HL-60/S4 treated with phorbol 12-myristate 13-acetate at 8.2 ng/mL for 4 days and 3 days (cell line): Measurements from ENCODE around the gene SAMD1.

Source experiments
- in situ Hi-C: fragments of 300-500 bp; cut with MboI; formaldehyde crosslinking; loops from 2 replicates; pipeline ENCODE4 v1.15.0; 2022; ENCODE audit warnings: low sequenced_read_pairs

Gene SAMD1

DNA sequence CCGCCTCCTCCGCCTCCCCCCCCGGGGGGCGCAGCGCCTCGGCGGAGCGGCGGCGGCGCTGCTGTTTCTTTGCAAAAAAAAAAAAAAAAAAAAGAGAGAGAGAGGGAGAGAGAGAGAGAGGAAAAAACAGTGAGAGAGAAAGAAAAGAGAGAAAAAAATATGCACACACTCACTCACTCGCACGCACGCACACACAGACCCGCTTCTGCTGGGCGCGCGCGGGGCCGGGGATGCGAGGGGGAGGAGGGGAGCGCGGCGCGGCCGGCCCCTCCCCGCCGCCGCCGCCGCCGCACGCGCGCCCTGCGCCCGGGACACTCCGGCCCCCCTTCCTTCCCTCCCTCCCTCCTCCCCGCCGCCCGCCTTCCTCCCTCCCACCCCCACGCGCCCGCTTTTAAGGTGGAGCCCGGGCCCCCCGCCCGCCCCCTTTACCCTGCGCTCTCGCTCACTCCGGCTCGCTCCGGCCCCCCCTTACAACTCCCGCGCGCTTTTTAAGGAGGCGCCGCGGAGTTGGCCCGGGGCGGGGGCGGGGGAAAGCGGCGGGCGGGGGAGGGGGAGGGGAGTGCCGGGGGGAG is at the start of gene SAMD1:
TSS of gene SAMD1 (minus strand) at position 243 of the 572 bp plus-strand sequence.
- in situ Hi-C loops, result no loop called here

DNA sequence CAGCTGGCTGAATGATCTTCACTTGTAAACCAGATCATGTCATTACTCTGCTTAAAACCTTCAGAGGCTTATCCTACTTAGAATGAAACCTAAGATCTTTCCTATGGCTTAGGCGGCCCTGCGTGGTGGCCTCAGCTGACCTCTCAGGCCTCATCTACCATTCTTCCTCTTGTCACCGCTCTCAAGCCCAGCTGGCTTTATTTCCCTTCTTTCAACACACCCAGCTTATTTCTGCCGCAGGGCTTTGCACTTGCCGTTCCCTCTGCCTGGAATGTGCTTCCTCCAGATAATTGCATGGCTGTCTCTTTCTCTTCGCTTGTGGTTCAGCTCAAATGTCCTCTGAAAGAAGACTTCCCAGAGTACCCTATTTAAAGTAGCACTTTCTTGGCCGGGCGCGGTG is 49.4 kb upstream of the SAMD1 start:
- in situ Hi-C loops, result no loop called here

DNA sequence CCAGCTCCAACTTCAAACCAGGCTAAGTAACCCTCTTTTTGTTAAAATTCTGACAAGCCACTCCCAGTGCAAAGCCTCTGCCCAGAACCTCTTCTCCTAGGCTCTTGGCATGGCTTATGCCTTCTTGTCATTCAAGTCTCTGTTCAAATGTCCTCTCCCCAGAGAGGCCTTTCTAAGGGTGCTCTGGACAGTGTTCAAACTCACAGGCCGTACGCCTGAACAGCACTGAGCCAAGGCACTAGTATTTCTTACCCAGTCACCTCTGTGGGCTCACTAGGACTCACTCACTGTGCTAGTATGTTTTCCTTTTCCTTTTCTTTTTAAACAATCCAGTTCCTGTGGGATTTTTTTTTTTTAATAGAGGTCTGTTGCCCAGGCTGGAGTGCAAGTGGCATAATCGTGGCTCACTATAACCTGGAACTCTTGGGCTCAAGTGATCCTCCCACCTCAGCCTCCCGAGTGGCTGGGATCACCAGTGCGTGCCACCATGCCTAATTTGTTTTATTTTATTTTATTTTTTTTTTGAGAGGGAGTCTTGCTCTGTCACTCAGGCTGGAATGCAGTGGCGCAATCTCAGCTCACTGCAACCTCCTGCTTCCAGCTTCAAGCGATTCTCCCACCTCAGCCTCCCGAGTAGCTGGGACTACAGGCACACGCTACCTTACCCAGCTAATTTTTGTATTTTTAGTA is 48.2 kb upstream of the SAMD1 start:
- in situ Hi-C loops, result no loop called here

DNA sequence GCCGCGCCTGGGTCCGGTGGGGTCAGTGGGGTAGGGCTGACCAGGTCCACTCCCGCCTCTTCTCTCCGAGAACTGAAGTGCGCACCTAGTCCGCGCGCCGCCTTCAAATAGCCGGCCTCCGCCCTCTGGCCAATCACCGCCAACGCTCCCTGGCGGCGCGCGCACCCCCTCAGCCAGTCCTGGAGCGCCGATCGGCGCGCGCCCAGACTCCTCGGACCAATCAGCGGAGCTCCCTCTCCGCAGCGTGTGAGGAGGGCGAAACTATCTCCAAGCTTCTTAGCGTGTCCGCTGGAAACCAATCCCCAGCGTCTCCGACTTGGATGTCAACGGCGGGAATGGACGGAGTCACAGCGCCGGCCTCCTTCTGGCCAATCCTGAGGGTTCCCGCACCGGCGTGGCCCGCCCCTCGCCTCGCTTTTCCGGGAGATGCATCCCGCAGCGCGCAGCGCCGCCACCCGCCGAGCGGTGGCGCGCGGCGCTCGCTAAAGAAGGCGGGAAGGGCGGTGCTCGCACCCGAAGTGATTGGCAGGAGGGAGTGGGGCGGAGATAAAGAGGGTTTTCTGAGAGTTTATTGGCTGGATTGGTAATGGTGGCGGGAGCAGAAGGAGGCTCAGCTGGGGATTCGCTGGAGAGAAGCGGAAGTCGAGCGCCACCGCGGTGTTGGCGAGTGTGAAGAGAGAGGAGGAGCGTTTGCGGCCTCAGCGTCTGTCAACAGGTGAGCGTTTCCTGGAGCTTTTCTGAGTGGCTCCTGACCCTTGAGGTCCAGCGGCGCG is 46.1 kb upstream of the SAMD1 start, which contains the start of gene ASF1B:
TSS of gene ASF1B (minus strand) at position 81 of the 773 bp plus-strand sequence. CDS start 133 bp downstream, outside the sequence.
- in situ Hi-C loops, result no loop called here

DNA sequence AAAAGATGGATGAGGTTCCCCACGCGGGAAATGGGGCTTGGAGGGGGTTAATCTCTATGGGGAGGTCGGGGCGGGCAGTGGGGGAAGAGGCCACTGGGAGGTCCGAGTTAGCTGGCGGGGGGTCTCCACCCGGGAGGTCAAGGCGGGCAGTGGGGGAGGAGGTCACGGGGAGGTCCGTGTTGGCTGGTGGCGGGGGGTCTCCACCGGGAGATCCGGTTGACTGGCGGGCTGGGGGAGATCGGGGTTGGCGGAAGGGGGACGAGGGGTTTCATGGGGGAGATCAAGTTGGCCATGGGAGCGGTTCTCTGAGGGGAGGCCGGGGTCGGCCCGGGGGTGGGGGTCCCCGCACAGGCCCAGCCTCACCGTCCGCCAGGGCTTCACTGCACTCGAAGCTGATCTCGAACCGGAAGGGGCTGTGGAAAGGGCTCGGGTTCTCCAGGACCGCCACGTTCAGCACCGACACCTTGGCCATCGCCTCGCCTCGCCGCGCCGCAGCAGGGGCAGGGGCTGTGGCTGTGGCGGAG is 45.5 kb upstream of the SAMD1 start:
- in situ Hi-C loops, result no loop called here

DNA sequence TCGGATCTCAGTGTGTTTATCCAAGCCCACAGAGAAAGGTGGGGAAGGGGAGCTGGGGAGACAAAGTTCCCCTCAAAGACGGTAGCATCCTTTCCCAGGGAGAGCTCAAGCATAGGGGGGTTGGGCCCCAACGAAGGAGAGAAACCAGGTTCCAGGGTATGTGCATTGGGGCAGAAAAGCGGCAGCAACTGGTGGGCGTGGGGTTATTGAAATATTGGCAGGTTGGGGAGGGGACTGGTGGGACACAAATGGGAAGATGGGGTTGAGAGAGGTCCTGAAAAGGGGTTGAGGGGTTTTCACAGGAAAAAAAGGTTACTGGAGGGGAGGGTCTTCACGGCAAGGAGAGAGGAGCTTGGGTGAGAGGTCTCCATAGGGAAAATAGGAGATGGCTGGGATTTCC is 44.8 kb upstream of the SAMD1 start:
- in situ Hi-C loops, result no loop called here

DNA sequence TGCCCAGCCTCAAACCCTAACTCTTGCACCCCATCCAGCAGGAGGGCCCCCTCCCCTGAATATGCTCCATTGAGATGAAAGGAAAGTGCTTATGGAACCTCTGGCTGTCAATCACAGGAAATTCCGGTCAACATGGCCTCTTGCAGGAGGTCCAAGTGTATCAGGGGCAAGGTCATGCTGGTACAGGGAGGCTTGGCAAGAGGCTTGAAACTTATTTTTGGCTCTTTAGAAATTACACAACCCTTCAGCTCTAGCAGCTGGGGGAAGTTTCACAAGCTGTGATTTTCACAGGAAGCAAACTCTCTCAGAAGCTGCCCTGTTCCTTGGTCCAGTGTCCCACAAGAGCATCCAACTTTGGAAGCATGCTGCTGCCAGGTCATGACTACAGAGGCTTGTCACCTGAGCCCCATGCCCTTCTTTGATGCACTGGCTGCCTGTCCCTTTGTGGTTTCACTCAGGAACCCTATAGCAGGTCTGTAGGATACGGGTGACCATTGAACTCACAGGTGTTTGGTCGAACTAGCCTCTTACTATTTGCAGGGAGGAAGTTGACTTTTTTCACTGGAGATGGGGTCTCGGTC is 37.5 kb upstream of the SAMD1 start:
- in situ Hi-C loops, result no loop called here

DNA sequence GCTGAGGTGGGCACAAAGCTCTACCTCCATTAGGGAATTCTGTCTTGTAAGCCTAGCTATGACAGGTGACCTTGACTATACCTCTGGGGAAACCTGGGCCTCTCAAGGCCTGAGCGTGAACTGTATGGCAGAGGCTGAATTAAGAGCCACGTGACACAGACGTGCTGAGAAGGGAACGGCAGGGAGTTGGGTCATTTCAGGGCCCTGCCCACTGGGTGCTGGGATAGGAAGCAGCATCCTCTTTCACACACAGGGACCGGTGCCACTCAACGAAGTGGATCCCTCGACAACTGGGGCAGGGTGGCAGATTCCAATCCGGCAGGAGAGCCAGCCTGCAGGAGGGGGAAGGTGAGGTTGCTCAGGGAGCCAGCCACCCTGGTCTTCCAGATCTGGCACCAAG is 36.6 kb upstream of the SAMD1 start:
- in situ Hi-C loops, result no loop called here

DNA sequence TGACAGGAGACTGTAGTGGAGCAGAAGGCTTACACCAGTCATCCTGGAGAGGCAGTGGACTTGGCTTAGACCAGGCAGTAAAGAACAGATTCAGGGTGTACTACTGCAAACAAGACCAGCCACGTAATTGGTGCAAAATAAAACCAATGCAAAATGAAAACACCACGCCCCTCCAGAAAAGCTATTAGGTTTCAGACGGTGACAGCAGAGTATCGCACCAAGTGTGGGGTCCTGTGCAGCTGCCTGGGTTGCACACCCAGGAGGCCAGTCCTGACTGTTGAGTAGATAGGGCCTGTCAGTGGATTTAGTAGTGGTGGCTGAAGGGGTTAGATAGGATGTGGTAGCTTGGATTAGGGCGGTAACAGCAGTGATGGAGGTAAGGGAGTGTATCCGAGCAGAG is 32.4 kb upstream of the SAMD1 start:
- in situ Hi-C loops, result no loop called here

DNA sequence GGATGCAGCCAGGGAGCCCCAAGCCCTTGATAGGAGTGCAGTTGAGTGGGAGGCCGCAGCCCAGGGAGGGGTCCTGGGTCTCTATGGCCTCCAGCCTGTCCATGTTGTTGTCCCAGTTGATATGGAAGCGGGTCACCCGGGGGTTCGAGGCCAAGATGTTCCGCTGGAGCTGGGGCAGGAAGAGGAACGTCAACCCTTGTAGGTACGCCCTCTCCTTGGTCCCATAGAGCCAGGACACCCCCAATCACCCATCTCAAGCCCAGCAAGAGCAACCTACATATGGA is 29.9 kb upstream of the SAMD1 start:
- in situ Hi-C loops, result no loop called here

DNA sequence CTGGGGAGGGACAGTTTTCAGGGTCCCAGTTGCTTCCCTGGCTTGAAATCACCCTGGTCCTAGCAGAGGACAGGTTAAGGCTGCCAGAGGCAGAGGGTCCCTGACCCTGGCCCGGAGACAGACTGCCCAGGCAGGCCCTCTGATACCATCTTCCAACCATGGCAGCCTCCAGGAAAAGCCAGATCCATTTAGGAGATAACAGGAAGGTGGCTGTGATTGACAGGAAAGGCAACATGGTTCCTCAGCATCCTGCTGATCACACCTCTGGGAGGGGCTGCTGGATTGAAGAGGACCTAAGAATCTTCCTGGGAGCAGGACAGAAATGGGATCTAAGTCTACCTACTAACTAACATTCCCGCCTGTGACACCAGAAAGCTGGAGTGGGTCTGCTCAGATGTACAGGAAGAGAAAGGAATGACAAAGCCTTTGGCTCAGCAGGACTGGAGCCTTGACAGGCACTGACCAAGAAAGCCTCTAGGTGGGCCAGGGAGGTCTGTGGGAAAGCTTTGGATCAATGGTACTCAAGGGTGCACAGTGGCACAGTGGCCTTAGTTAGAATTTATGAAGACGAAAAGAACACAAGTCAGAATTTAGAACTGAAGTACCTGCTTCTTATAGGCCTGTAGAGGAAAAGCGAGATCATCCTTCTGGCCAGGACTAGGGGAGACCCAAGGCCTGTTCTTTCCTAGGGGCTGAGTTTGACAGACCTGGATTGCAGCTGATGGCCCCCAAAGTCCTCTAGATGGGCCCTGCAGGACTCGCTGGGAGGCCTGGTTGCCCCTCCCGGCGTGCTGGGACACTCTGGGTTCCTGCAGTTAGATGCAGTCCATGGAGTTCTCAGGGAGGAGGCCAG is 29.3 kb upstream of the SAMD1 start:
- in situ Hi-C loops, result no loop called here

DNA sequence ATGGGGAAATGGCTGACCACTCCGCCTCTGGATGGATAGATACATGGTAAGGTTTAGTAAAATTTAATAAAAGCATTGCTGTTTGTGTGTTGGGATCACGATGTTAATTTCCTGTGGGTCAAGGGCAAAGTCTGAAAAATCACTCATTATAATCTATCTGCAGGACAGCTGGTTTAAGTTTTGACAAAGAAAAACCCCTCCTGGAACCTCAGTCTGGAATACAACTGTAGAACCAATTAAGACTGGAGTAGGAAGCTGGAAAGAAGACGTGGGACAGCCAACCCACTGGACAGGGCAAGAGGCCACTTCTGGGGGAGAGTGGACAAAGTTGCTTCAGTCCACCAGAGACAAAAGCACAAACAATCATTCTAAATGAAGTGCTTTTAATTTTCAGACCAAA is 28.6 kb upstream of the SAMD1 start:
- in situ Hi-C loops, result no loop called here

DNA sequence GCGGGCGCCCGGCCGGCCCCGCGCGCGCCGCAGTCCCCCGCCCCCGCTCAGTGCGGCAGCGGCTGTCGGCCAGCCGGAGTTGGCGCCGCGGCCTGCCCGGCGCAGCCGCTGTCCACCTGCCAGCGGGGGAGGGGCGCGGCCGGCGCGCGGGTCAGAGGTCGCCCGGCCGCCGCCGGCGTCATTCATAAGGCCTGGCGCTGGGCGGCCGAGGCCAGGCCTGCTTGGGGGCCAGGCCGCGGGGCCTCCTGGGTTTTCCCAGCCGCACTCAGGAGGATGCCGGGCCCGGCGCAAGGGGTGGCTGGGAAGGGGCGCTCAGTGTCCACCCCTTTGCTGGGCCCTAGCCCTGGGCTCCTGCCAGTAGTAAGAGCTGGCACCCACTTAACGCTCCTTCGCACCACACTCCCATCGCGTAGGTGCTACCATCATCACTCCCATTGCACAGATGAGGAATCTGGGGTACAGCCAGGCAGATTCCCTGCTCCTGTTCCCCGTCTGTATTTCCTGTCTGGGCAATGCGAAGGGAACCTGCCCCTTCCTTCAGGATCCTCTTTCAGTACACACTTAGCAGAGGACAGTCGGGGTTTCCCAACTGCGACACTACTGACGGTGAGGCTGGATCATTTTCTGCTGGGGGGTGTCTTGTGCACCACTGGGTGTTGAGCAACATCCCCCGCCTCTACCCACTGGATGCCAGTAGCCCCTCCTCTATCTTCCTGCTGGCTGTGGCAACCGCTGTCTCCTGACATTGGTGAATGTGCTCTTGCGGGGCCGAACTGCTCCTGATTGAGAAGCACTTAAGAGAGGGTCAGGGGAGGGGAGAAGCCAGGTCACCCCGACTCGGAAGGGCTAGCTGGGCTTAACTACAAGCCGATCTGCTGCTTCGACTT is 27.9 kb upstream of the SAMD1 start:
- in situ Hi-C loops, result no loop called here

DNA sequence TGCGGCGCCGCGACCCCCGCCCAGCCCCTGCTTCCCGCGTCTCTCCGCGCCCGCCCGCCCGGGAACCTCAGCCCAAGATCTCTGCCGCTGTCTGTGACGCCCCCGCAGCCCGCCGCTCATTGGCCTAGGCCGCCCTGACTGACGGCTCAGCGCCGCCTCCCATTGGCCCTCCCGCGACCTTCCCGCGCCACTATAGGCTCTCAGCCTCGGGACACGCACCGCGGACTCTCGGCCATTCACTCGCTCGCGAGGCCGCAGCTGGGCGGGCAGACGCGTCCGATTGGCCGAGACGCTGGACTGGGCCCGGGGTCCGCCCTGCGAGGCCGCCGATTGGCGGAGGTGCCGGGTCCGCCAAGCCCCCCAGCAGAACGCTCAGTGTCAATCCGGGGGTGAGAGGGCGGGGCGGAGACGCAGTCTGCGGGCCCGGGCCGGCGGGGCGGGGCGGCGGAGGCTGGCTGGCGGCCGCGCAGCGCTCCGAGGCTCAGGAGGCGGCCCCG is 27.2 kb upstream of the SAMD1 start, which contains the start of gene PRKACA:
TSS of gene PRKACA (minus strand) at position 95 of the 497 bp plus-strand sequence. CDS start 215 bp downstream, outside the sequence.
- in situ Hi-C loops, result no loop called here

DNA sequence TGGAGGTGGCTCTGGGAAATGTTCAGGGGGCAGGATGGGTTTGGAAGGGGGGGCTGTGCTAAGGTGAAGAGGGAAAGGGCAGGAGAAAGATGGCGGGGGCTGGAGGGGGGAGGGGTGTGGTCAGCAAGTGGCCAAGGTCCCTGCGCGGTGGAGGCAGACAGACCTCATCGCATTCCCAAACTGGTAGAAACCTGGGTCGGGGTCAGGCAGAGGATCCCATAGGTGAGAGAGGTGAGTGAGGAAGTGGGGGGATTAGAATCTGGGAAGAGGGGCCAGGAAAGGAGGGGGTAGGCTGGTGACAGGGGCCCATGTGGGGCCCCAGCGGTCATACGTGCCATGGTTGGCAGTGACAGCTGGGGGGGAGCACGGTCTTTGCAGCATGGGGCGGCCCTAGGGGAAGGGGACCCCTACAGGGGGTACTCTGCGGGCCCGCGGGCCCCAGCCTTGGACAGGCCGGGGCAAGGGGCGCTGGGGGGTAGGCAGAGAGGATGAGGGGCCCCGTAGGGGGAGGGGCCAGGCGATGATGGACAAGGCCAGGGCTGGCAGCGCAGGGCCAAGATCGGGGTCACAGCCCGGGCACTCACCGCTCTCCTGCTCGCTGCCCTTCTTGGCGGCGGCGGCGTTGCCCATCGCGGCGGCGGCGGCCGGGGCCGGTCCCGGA is 26.5 kb upstream of the SAMD1 start:
- in situ Hi-C loops, result no loop called here

DNA sequence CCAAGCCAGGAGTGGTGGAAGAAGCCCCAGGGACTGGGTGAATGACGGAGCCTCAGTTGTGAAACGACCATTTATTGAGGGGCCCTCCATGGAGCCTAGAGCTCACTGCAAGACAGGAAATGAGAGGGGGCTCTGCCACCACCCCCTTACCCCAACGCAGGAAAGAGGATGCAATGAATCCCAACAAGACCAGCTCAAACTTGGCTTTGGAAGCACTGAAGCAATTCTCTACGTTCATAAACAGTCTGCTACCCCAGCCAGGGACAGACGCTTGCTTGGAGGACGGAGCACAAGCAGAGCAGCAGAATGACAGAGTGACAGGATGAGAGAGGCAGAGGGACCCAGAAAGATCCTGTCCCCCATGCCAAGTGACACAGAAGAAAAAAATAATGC is 26.0 kb upstream of the SAMD1 start:
- in situ Hi-C loops, result no loop called here

DNA sequence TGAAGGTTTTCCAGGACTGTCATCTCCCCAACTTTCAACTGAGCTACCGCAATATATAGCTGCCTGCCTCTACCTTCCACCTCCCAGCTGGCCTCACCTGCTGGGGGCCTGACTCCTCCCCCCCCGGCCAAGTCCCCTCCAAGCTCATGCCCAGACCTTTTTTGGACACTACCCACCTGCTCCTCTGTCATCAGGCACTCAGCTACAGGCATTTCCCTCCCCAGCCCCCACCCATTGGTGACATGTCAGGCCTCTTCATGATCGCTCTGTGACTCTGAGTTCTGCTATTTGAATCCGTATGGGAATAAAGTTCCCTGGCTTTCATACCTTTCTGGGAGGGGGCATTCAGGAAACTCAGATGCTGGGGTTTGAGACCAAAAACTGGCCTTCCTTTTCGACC is 25.2 kb upstream of the SAMD1 start:
- in situ Hi-C loops, result no loop called here

DNA sequence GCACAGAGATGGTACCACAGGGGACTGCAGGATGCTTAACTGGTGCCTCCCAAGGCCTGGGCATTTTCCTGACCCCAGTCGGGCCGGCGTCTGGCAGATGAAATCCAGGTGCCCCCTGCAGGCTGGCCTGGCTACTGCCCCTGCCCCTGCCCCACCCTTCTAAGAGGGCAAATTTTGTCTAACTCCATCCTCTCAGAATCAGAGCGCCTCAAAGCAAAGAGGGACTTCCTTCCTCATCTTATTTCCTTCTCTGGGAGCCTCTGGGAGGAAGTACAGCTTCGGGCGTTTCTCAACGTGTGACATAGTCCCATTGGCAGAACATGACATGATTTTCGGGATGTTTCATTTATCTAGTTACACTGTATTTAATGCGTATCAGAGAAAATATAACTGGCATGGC is 24.3 kb upstream of the SAMD1 start:
- in situ Hi-C loops, result no loop called here

DNA sequence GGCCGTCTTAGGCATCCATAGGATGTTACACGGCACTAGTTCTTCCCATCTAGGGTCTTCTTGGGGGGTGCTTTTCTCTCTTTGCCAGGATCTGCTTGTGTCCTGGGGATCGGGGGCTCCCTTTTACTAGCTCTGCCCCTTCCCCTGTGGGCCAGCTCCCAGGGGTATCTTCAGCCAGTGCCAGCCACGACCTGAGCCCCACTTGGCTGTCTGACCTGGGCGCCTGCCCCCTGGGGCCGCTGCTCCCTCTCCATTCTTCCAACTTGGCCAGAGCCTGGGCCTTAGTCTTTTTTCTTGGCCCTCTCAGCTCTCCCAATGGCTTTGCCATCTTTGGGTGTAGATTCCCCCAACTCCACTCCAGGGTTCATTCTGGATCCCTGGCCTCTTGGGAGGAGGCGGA is 23.9 kb upstream of the SAMD1 start:
- in situ Hi-C loops, result no loop called here
